Epithelial cell of esophagus (primary cell): Measurements from ENCODE around the gene CDKL4.

Experiments
- DNase-seq: peaks from one replicate; pipeline ENCODE4 v3.0.0; 2010; ENCODE audit warnings: low read depth
- H3K4me3 ChIP-seq: 2 replicates; pipeline ENCODE4 v1.5.1; 2011; ENCODE audit warnings: mild to moderate bottlenecking, low read length, control low read depth
- CTCF ChIP-seq: IDR thresholded peaks from 2 replicates; pipeline ENCODE4 v1.5.1; 2011; ENCODE audit warnings: low read depth, mild to moderate bottlenecking, low read length, control low read depth, inconsistent platforms; ENCODE audit not compliant: insufficient read depth; ENCODE audit errors: missing control alignments

The CDKL4 gene

DNA sequence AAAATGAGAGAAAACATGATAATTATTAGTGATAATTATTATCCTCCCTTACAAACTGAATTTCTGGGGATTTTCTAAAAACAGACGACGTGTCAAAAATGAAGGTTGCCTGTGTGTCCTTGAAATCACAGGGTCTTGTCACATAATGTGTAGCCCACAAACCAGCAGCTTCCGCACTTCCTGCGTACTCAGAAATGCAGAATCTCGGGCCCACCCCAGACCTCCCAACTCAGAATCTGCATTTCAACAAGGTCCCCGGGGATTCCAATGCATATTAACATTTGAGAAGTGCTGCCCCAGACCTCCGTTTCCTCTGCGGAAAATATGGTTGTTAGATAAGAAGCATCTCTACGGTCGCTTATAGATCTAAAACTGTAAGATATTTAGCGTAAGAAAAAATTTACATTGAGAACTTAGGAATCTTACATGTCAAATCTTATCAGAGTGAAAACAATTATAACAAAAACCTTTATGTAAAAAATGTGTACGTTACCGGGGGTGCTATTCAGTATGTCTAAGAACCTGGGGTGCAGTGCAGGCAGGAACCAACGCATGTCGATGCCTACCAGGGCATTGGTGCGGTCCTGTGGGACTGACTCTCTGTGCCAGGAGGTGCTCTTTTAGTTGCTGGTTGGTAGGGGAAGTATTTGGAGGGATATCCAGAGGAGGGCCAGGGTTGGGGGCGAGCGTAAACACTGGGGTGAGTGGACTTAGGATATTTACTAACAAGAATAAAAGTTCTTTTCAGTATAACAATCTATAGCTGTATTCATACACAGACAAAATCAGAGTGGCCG is 15.2 kb downstream of the CDKL4 start:
- DNase-seq: no peak
- no peak overlapping the region for H3K4me3 ChIP-seq
- no peak for TF ChIP-seq CTCF

GRCh38 chr2:39227628-39228412 is 15.9 kb downstream of the CDKL4 start:
- H3K4me3 ChIP-seq: no peak overlapping the region
- DNase-seq: peak; percentile 80
- TF ChIP-seq CTCF: peak; percentile 89

DNA sequence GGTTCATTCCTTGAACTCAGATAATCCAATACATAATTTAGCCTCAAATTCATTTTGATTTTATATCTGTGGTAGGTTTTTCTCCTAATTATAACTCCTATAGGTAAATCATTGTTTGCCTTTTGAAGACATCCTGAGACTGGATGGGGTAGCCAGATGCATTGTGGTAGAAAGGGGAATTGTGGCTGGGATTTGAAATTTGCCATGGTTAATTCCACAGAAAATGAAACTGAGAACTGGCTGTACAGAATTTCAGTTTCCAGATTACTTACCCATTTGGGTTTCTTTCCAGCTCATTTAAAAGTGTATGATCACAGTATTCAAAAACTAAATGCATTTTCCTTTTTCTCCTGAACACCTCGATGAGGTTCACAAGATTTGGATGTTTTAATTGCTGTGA is 18.2 kb downstream of the CDKL4 start:
- no peak overlapping the region for H3K4me3 ChIP-seq
- no peak for DNase-seq
- TF ChIP-seq CTCF: no peak

GRCh38 chr2:39223909-39224308 is 19.9 kb downstream of the CDKL4 start:
- no peak for TF ChIP-seq CTCF
- no peak for DNase-seq
- H3K4me3 ChIP-seq: no peak overlapping the region

DNA sequence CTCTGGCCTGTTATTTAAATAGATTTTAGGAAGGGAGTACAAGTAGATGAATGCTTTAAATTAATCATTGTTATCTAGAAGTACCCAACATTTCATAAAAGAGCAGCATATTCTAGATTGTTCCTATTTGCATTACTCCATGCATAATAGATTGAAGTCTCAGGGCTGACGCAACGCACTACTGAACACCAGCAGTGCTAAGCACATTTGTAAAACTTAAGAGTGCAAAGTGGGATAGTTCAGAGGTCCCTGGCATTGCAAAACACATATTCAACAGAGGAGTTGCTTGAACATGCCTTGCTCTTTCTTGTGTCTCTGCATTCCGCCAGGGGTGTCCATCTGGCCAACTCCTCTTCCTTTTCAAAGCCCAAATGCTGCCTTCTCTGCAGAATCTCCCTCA is 22.3 kb downstream of the CDKL4 start:
- TF ChIP-seq CTCF: no peak
- no peak for DNase-seq
- no peak overlapping the region for H3K4me3 ChIP-seq

DNA sequence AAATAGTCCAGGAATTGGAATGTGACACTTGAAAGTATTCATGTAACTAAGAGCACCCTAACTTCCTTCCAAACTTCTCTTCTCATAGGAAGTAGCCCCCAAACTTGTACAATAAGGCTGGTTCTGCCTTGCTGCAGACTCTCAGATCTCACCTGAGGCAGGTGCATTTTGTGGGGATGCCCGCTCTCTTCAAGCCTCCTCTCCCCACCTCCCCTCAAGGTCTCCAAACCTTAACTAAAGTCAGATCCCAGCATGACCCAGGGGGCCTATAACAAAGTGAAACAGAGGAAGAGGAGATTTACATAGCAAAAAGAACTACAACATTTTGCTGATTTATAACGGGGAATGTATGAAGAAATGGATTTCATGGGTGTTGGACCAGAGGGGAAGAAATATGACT is 23.6 kb downstream of the CDKL4 start:
- no peak for DNase-seq
- TF ChIP-seq CTCF: no peak
- no peak overlapping the region for H3K4me3 ChIP-seq
